Neural progenitor cell (in vitro differentiated cells): ENCODE results near the gene MAP7D2.

Experiments used
- CTCF ChIP-seq: fragments of 200-600 bp; sonication (generic); IDR thresholded peaks from 2 replicates; pipeline ENCODE4 v1.5.1; 2017; ENCODE audit warnings: antibody characterized with exemption, mild to moderate bottlenecking
- EZH2 ChIP-seq: fragments of 200-600 bp; sonication (generic); IDR thresholded peaks from 2 replicates; pipeline ENCODE4 v1.6.1; 2017; ENCODE audit warnings: antibody characterized with exemption, mild to moderate bottlenecking, moderate library complexity
- EZH2phosphoT487 ChIP-seq: fragments of 200-600 bp; sonication (generic); IDR thresholded peaks from 2 replicates; pipeline ENCODE4 v1.6.1; 2017; ENCODE audit warnings: antibody characterized with exemption

- no peak for TF ChIP-seq CTCF
- no peak for TF ChIP-seq EZH2
- peak; percentile 25 for TF ChIP-seq EZH2phosphoT487
These were observed at the start of gene MAP7D2 for GRCh38 chrX:20116577-20117240.
